K562 (cell line): ENCODE results near the gene NINJ2. TPM values are rescaled to one million over a fixed set of nuclear protein-coding genes. Genes with fewer than 3 reads are reported as not detected.

Source experiments
- ATAC-seq: fragments of 200-7000 bp; cut with Tn5 transposase; 3 replicates; pipeline ENCODE4 v1.9.1; 2020; ENCODE audit warnings: moderate library complexity
- BruUV-seq: library from RNA; stranded (reverse); fragments of 400-500 nt; replicated peaks from 2 replicates; lab custom pipeline; 2021; lab: Mats Ljungman, UMichigan
- CTCF ChIA-PET: fragments of 300-600 bp; formaldehyde crosslinking; extraction: SDS; loops from one replicate; lab custom pipeline; 2021; ENCODE audit warnings: low intra/inter-chr PET ratio; lab: Yijun Ruan, JAX
- POLR2A ChIA-PET: fragments of 300-600, 350-650 bp; sonication (Branson Sonifier 250); formaldehyde crosslinking; extraction: SDS; loops from one replicate; lab custom pipeline; 2021; ENCODE audit warnings: antibody characterized with exemption, inconsistent platforms; lab: Yijun Ruan, JAX
- DNase-seq, 4 experiments: peaks; one replicate each; pipeline versions ENCODE4 v3.0.0 to v3.0.0-alpha.2; 2011 to 2018; ENCODE audit warnings: low spot score in 3 of 4, mixed read lengths in 3 of 4; ENCODE audit errors: extremely low read depth in 1 of 4
- FAIRE-seq: peaks from 2 replicates; lab custom pipeline; 2011; peaks lifted over from hg19 to GRCh38; lab: Jason Lieb, UNC
- H2AFZ ChIP-seq: 2 replicates; pipeline ENCODE4 v1.6.0; 2011; ENCODE audit warnings: low read depth, low read length, control low read depth, inconsistent platforms
- H3K27ac ChIP-seq: fragments of 200-600 bp; 3 replicates; pipeline ENCODE4 v1.8.0; 2011; ENCODE audit warnings: low read depth, mild to moderate bottlenecking, control low read depth, inconsistent platforms, low read length, moderate library complexity, mixed read lengths; ENCODE audit errors: extremely low read depth
- H3K27me3 ChIP-seq, 2 experiments: fragments of 300-600 bp in 1 of 2; 2 replicates in 1 of 2; 3 replicates in 1 of 2; pipeline versions ENCODE4 v1.6.0 to v1.8.0; 2011; ENCODE audit warnings: inconsistent platforms in 2 of 2, low read length in 2 of 2, mild to moderate bottlenecking in 1 of 2, mixed read lengths in 1 of 2, moderate library complexity in 1 of 2; ENCODE audit not compliant: control insufficient read depth in 2 of 2, insufficient read depth in 2 of 2
- H3K36me3 ChIP-seq: fragments of 300-600 bp; 3 replicates; pipeline ENCODE4 v1.8.0; 2011; ENCODE audit warnings: mild to moderate bottlenecking, low read length, inconsistent platforms; ENCODE audit not compliant: control insufficient read depth, insufficient read depth
- H3K4me1 ChIP-seq, 2 experiments: fragments of 200-600 bp in 1 of 2; replicated peaks in 1 of 2; 2 replicates in 1 of 2; 3 replicates in 1 of 2; pipeline versions ENCODE4 v1.5.1 to v1.8.0; 2011; ENCODE audit warnings: inconsistent platforms in 2 of 2, low read length in 2 of 2, mild to moderate bottlenecking in 1 of 2, mixed read lengths in 1 of 2, moderate library complexity in 1 of 2; ENCODE audit not compliant: control insufficient read depth in 2 of 2, insufficient read depth in 2 of 2
- H3K4me2 ChIP-seq: 2 replicates; pipeline ENCODE4 v1.6.1; 2011; ENCODE audit warnings: low read length, control low read depth, inconsistent platforms, mixed read lengths; ENCODE audit not compliant: insufficient read depth
- H3K4me3 ChIP-seq: fragments of 200-600 bp; sonication (generic), shearing (Covaris generic); 2 replicates; pipeline ENCODE4 v1.5.1; 2016; ENCODE audit warnings: control low read depth, inconsistent platforms
- H3K79me2 ChIP-seq: fragments of 200-600 bp; 3 replicates; pipeline ENCODE4 v1.8.0; 2011; ENCODE audit warnings: low read length, inconsistent platforms; ENCODE audit not compliant: control insufficient read depth, insufficient read depth
- H3K9ac ChIP-seq, 2 experiments: 2 replicates each; pipeline versions ENCODE4 v1.6.0 to v1.6.1; 2011; ENCODE audit warnings: low read depth in 2 of 2, low read length in 2 of 2, control low read depth in 1 of 2, inconsistent platforms in 1 of 2, mild to moderate bottlenecking in 1 of 2, mixed read lengths in 1 of 2; ENCODE audit not compliant: insufficient read depth in 1 of 2
- H3K9me1 ChIP-seq: one replicate; pipeline ENCODE4 v1.6.0; 2011; ENCODE audit warnings: inconsistent platforms, mild to moderate bottlenecking, low read length, moderate library complexity; ENCODE audit not compliant: control insufficient read depth, insufficient read depth
- H3K9me3 ChIP-seq: replicated peaks from 2 replicates; pipeline ENCODE4 v1.5.1; 2011; ENCODE audit warnings: low read depth, low read length, inconsistent platforms; ENCODE audit not compliant: control insufficient read depth, insufficient read depth
- H4K20me1 ChIP-seq: replicated peaks from 2 replicates; pipeline ENCODE4 v1.6.1; 2011; ENCODE audit warnings: low read length, inconsistent platforms, mixed read lengths; ENCODE audit not compliant: control insufficient read depth, insufficient read depth
- ADNP ChIP-seq: fragments of 200-800 bp; sonication (Bioruptor generic); IDR thresholded peaks from 2 replicates; pipeline ENCODE4 v1.6.1; 2016; ENCODE audit warnings: missing genetic modification characterization, missing compliant biosample characterization
- ARID4B ChIP-seq: sonication (generic); formaldehyde crosslinking; IDR thresholded peaks from 2 replicates; pipeline ENCODE4 v1.8.0; 2022; ENCODE audit warnings: mild to moderate bottlenecking, missing genetic modification reagents
- MAFK ChIP-seq: IDR thresholded peaks from 2 replicates; pipeline ENCODE4 v1.6.1; 2011; ENCODE audit warnings: low read length, improper control_type of control experiment
- MCM2 ChIP-seq: fragments of 450-650 bp; IDR thresholded peaks from 2 replicates; pipeline ENCODE4 v1.6.1; 2017; ENCODE audit warnings: low read depth, mild to moderate bottlenecking
- NFE2L1 ChIP-seq: fragments of 450-650 bp; IDR thresholded peaks from 2 replicates; pipeline ENCODE4 v1.6.1; 2016; ENCODE audit warnings: missing genetic modification characterization, low read depth, mild to moderate bottlenecking, missing compliant biosample characterization, moderate library complexity, borderline replicate concordance
- PPARD ChIP-seq: fragments of 250-450 bp; sonication (Bioruptor Pico); IDR thresholded peaks from 2 replicates; pipeline ENCODE4 v1.8.0; 2022; ENCODE audit warnings: inconsistent platforms, mild to moderate bottlenecking, moderate library complexity
- SRSF7 ChIP-seq: fragments of 200-400 bp; formaldehyde crosslinking; optimal IDR thresholded peaks from 2 replicates; pipeline ENCODE3; 2017; ENCODE audit warnings: mild to moderate bottlenecking, low read depth, low read length
- TAF1 ChIP-seq: IDR thresholded peaks from 2 replicates; pipeline ENCODE4 v1.6.1; 2011; ENCODE audit warnings: mild to moderate bottlenecking, low read length, moderate library complexity; ENCODE audit not compliant: insufficient read depth, control insufficient read depth, severe bottlenecking; ENCODE audit errors: extremely low read depth
- ZKSCAN8 ChIP-seq: fragments of 200-800 bp; sonication (Bioruptor generic); IDR thresholded peaks from 2 replicates; pipeline ENCODE4 v1.6.1; 2016; ENCODE audit warnings: missing genetic modification characterization, missing compliant biosample characterization
- ZNF146 ChIP-seq: IDR thresholded peaks from one replicate; pipeline ENCODE4 v1.6.1; 2018; ENCODE audit warnings: missing compliant biosample characterization; ENCODE audit not compliant: unreplicated experiment
- WGBS: fragments of 100-300 bp; shearing (Covaris generic); methylation state at CpG from one replicate; pipeline ENCODE4 v1.1.6; 2016; ENCODE audit warnings: low coverage, mixed read lengths; ENCODE audit not compliant: insufficient coverage; ENCODE audit errors: missing lambda C conversion rate; 5-methylcytosine and 5-hydroxymethylcytosine counted together
- in situ Hi-C: fragments of 300-500 bp; cut with MboI; formaldehyde crosslinking; loops from 4 replicates; pipeline ENCODE4 v1.15.0; 2018; ENCODE audit warnings: inconsistent platforms, mixed read lengths
- intact Hi-C: fragments of 100-400 bp; cut with micrococcal nuclease; formaldehyde crosslinking; loops from 2 replicates; pipeline ENCODE4 v1.14.2; 2022
- polyA plus RNA-seq, 8 experiments: library from polyadenylated mRNA; depleted of rRNA in 4 of 8; stranded (reverse) in 5 of 8; unstranded in 3 of 8; fragments of >200 nt; fragmentation: Nextera tagmentation in 2 of 8; fragmentation: Illumina TruSeq in 1 of 8; extraction: Ambion mirVana in 2 of 8; extraction: Trizol in 1 of 8; gene quantifications; 2 replicates each; pipeline versions ENCODE4 v1.2.1 to v1.2.3, GENCODE V29; 2011 to 2014; ENCODE audit warnings: inconsistent platforms in 1 of 8, missing spikeins in 1 of 8
- total RNA-seq, 7 experiments: library from RNA; depleted of rRNA in 6 of 7; stranded (reverse); fragments of >200 nt in 6 of 7; fragmentation: Illumina TruSeq in 2 of 7; extraction: Trizol in 2 of 7; gene quantifications; 2 replicates each; pipeline versions ENCODE4 v1.2.1 to v1.2.3, GENCODE V29; 2011 to 2021; ENCODE audit warnings: low replicate concordance in 1 of 7
- TF ChIP-seq, protein P1 (sequence below): fragments of 250-450 bp; sonication (Bioruptor Pico); IDR thresholded peaks from 2 replicates; pipeline ENCODE4 v1.4.0; 2020
- TF ChIP-seq, protein P2 (sequence below), 2 experiments: fragments of 450-650 bp in 1 of 2; sonication (generic) in 1 of 2; formaldehyde crosslinking; conservative IDR thresholded peaks; 2 replicates each; pipeline versions ENCODE4 v1.4.0 to v1.8.1; 2020 to 2022; ENCODE audit warnings: mild to moderate bottlenecking in 1 of 2, missing genetic modification reagents in 1 of 2

Gene NINJ2
- total and polyA plus RNA-seq, 9 of the 15 experiments (the other 6 are each of a cell fraction or from before 2014, with no cell fraction given), result 2.6 to 16.0 (median 4.5) TPM

- peak overlapping the region; percentile 23; the same call in 1 of the 2 replicates for H3K4me3 ChIP-seq
- DNase-seq (peak; percentile 91 to 96 (median 94)), ATAC-seq (peak; percentile 91), FAIRE-seq (peak; percentile 99)
- peak overlapping the region; percentile 77 for H2AFZ ChIP-seq
- H3K27me3 ChIP-seq, result no peaks in the 10 kb centered on the region
- intact Hi-C loops (no loop called here), in situ Hi-C loops (no loop called here)
- 1% methylated on average over 12 of the region's 16 CpGs for WGBS
- no peaks in the 10 kb centered on the region for H3K9me1 ChIP-seq
- ChIA-PET CTCF (no interaction called here), POLR2A (interaction anchor here (0.6 to 1.4 kb wide), 9 partner anchors 9 to 164 kb away, joined by 3 to 16 read pairs (median 3); partner anchors contain the start of gene WNK1)
- peaks cover 6% of the 10 kb centered on the region for H3K9me3 ChIP-seq
- no peaks in the 10 kb centered on the region for H4K20me1 ChIP-seq
- peak overlapping the region; percentile 96 for H3K27ac ChIP-seq
- H3K79me2 ChIP-seq, result no peaks in the 10 kb centered on the region
- H3K9ac ChIP-seq, result peak overlapping the region; percentile 11 to 85
- peaks cover 40 to 42% of the 10 kb centered on the region in 2 experiments; a peak in 4 of 5 replicates for H3K4me1 ChIP-seq
- BruUV-seq, result no TSS peak
- H3K36me3 ChIP-seq, result no peaks in the 10 kb centered on the region
- peak overlapping the region; percentile 84 for H3K4me2 ChIP-seq
- TF ChIP-seq SRSF7 (no peak), PPARD (CRISPR knock-in tag) (no peak), MAFK (0 out of 2 replicates have a peak, but pooled peaks have one; percentile 30), ZKSCAN8 (CRISPR knock-in tag) (peak; percentile 79; the same call in 1 of the 2 replicates), ARID4B (no peak), NFE2L1 (no peak), MCM2 (no peak), ADNP (tag) (no peak), TAF1 (peak; percentile 35), ZNF146 (CRISPR knock-in tag) (no peak)
- TF ChIP-seq, protein P1, sequence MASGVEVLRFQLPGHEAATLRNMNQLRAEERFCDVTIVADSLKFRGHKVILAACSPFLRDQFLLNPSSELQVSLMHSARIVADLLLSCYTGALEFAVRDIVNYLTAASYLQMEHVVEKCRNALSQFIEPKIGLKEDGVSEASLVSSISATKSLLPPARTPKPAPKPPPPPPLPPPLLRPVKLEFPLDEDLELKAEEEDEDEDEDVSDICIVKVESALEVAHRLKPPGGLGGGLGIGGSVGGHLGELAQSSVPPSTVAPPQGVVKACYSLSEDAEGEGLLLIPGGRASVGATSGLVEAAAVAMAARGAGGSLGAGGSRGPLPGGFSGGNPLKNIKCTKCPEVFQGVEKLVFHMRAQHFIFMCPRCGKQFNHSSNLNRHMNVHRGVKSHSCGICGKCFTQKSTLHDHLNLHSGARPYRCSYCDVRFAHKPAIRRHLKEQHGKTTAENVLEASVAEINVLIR (CRISPR knock-in tag), result 0 out of 2 replicates have a peak, but pooled peaks have one; percentile 13
- TF ChIP-seq, protein P2, sequence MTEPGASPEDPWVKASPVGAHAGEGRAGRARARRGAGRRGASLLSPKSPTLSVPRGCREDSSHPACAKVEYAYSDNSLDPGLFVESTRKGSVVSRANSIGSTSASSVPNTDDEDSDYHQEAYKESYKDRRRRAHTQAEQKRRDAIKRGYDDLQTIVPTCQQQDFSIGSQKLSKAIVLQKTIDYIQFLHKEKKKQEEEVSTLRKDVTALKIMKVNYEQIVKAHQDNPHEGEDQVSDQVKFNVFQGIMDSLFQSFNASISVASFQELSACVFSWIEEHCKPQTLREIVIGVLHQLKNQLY (CRISPR knock-in tag; conservative IDR thresholded peaks at IDR 0.05), result no peak
Observed at GRCh38 chr12:591167-592023, 71.8 kb downstream of the NINJ2 start.
